Activated CD8-positive, alpha-beta memory T cell treated with anti-CD3 and anti-CD28 coated beads, Interleukin-2, amount 50 U/mL, for 24 hours (primary cell): ENCODE measurements around the gene REC114.

Source experiments
- DNase-seq: peaks from one replicate; pipeline ENCODE4 v3.0.0-alpha.2; 2020; ENCODE audit errors: extremely low read depth

The REC114 gene

DNA sequence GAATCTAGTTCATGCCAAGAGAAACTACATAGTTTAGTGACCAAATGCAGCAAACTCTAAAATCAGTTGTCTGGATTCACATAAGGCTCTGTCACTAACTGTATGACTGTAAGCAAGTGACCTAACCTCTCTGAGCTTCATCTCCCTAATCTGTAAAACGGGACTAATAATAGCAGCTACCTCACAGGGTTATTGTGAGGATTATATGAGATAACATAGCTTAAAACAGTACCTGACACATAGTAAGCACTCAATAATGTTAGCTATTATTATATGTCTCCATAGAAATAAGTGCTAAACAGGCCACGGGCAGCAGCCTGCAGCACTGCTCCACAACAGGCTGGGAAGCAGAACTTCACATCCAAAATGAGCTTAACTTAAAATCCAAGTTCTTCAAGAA, 160.0 kb downstream of the REC114 start:
- no peak for DNase-seq

DNA sequence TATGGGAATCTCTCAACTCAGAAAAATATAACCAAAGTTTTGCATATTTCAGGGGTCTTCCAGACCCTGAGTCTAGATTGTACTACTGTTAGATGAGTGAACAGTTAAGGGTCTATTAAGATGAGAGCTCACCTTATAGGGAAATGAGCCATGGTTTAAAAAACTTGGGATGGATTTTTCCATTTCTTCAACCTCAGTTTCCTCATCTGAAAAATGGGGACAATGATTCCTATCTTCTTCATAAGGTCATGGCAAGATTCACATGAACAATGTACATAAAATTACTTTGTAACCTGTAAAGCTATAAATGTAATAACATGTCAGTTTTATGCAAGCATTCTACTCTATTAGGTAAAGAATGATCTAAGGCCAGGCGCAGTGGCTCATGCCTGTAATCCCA, 161.5 kb downstream of the REC114 start:
- no peak for DNase-seq

DNA sequence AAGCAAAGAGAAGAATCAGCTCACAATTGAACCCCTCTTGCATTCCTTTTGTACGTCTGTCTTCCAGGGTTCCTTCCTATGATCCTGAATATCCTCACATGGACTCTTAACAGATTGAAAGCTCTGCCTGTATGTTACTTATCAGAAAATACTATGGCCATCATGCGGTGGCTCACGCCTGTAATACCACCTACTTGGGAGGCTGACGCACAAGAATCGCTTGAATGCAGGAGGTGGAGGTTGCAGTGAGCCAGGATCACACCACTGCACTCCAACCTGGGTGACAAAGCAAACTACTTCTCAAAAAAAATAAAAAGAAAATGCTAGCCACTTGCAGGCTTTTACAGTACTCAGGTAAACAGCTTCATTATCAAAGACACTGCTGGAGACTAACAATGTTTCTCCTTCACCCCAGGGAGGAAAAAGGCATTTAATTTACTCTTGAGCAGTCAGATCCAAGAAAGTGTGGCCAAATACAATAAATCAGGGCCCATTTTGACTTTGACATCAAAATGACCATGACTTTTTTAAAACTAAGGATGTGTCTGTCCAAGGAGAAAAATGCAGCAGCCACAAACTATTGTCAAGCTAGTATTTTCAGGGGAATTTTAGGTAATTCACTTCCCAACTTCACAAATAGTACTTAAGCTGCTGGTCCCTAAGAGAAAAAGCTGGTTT, 162.9 kb downstream of the REC114 start:
- no peak for DNase-seq

DNA sequence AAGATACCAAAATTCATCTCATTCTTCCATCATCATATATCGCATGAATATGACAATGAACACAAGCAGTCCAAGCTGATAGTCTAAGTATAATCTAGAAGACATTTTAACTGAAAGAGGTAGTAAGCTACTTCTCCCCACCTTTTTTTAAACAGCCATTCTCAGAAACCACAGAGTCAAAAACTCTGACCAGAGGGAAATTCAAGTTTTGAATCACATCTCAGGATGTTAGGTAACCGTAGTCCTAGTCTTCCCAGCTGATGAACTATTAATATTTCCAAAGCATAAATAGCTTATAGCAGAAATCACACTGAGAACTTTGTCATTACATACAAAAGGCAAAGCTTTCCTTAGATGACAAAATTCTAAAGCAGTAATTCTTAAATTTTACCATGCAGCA, 164.4 kb downstream of the REC114 start:
- DNase-seq = no peak

DNA sequence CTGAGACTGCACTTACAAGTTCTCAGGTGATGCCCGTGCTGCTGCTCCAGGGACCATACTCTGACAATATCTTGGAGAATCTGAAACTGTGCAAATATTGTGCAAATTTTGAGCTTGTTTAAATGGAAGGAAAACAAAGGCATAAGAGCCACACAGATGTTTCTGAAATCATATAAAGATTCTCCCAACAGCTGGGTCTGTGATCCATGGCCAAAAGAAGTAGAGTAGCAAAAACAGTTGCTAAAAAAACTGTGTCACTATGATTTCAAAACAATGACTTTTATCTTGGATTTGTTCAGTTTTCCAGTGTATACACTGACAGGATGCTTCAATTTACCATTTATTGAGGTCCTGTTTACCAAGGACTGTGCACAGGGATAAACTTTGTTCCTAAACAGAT, 164.9 kb downstream of the REC114 start:
- no peak for DNase-seq

DNA sequence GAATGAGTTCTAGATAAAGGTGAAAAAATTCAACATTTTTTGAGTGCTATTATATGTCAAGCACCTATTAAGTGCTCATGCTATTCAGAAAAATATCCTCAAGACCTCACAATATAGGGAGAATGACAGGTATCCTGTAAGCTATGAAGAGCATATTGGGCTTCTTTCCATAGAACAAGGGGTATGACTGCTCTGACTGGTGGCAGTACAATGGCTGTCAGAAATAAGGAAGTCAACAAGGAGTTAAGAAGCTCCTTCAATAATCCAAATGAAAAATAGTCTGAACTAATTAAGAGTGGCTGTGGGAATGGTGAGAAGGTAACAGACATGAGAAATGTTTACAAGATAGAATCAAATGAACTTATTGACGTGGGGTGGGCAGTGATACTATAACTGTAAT, 165.5 kb downstream of the REC114 start:
- DNase-seq = no peak

DNA sequence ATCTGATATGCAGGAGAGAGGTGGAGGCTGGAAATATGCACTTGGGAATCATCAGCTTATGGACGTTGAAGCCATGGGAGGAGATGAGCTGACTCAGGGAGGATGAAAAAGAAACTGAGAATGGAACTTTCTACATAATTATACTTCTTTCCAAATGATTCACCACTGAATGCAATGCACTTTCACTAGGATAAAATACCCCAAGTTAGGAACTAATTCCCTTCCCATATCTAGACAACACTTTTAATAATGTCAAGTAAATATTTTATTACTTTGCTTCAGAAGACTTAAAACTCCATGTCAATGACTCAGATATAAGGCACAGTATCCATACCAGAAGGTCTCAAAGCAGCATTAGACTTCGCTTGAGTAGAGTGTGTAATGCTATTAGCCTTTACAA, 166.0 kb downstream of the REC114 start:
- DNase-seq = no peak
